MCF 10A (cell line): ENCODE data around the gene FGF21. TPM values are rescaled to one million over a fixed set of nuclear protein-coding genes. Genes with fewer than 3 reads are reported as not detected.

Experiments
- BruUV-seq: library from RNA; stranded (reverse); fragments of 400-500 nt; replicated peaks from 2 replicates; lab custom pipeline; 2021; lab: Mats Ljungman, UMichigan
- CTCF ChIA-PET: fragments of 300-600 bp; sonication (Branson Sonifier 250); formaldehyde crosslinking; extraction: SDS; loops from one replicate; lab custom pipeline; 2021; ENCODE audit warnings: antibody characterized with exemption, inconsistent platforms; lab: Yijun Ruan, JAX
- POLR2A ChIA-PET: fragments of 300-600, 350-650 bp; sonication (Branson Sonifier 250); formaldehyde crosslinking; extraction: SDS; loops from one replicate; lab custom pipeline; 2020; ENCODE audit warnings: antibody characterized with exemption, inconsistent platforms; lab: Yijun Ruan, JAX
- DNase-seq: peaks from one replicate; pipeline ENCODE4 v3.0.0-alpha.2; 2018; ENCODE audit not compliant: unreplicated experiment
- H3K27ac Mint-ChIP-seq: one replicate; pipeline ENCODE4 v1.8.0; 2022; ENCODE audit warnings: mild to moderate bottlenecking, low read depth, mixed read lengths; ENCODE audit not compliant: unreplicated experiment
- H3K27me3 Mint-ChIP-seq: one replicate; pipeline ENCODE4 v1.8.0; 2022; ENCODE audit warnings: mixed read lengths; ENCODE audit not compliant: insufficient read depth, unreplicated experiment
- H3K36me3 Mint-ChIP-seq: one replicate; pipeline ENCODE4 v1.8.0; 2022; ENCODE audit warnings: mild to moderate bottlenecking, moderate library complexity, mixed read lengths; ENCODE audit not compliant: insufficient read depth, unreplicated experiment
- H3K4me1 Mint-ChIP-seq: one replicate; pipeline ENCODE4 v1.8.0; 2022; ENCODE audit warnings: mixed read lengths; ENCODE audit not compliant: insufficient read depth, unreplicated experiment
- H3K4me3 Mint-ChIP-seq: one replicate; pipeline ENCODE4 v1.8.0; 2022; ENCODE audit warnings: mild to moderate bottlenecking, moderate library complexity, mixed read lengths; ENCODE audit not compliant: unreplicated experiment
- H3K9me3 Mint-ChIP-seq: one replicate; pipeline ENCODE4 v1.8.0; 2022; ENCODE audit warnings: mixed read lengths; ENCODE audit not compliant: unreplicated experiment
- CTCF ChIP-seq: fragments of 200-600 bp; IDR thresholded peaks from one replicate; pipeline ENCODE4 v1.8.0; 2022; ENCODE audit warnings: antibody characterized with exemption, mild to moderate bottlenecking; ENCODE audit not compliant: unreplicated experiment
- intact Hi-C: fragments of 100-400 bp; cut with micrococcal nuclease; formaldehyde crosslinking; loops from 2 replicates; pipeline ENCODE4 v1.14.1; 2022
- total RNA-seq: library from RNA; stranded (reverse); gene quantifications from 2 replicates; pipeline ENCODE4 v1.2.3, GENCODE V29; 2022

Gene FGF21
- total RNA-seq, 1 experiment from 2014 or later, result 0.93 TPM

DNA sequence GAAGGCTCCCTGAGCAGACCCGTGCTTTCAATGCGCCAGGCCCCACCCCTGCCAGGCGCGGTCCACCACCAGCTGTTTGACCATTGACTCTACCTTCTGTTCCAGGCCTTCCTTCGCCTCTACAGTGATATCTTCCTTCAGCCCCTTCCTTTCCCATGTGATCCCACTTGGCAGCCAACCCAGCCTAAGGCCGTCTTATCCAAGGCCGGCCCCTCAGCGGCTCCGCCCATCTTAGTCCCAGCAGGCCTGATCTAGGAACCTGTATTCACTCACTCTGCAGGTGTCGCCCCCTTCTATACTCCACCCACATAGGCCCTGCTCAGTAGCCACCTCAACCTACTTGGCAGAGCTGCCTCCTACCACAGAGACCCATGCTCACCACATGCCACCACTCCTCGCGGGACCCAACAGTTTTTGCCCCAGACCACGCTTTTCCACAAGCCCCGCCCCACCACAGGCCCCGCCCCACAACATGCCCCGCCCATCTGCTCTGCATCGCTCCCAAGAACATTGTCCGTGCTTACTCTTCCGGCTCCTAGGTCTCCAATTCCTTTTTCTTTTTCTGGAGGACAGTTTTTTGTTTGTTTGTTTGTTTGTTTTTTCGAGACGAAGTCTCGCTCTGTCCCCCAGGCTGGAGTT lies 17.8 kb upstream of the FGF21 start:
- no peak for DNase-seq
- Mint-ChIP-seq H3K27ac (no peak overlapping the region), H3K4me3 (no peak overlapping the region), H3K9me3 (no peaks in the 10 kb centered on the region), H3K27me3 (peaks cover 6% of the 10 kb centered on the region), H3K36me3 (no peaks in the 10 kb centered on the region), H3K4me1 (peaks cover 4% of the 10 kb centered on the region)
- TF ChIP-seq CTCF, result no peak
- no TSS peak for BruUV-seq
- intact Hi-C loops, result no loop called here
- CTCF ChIA-PET, result interaction anchor here (0.6 to 0.7 kb wide), 2 partner anchors 14 to 20 kb away, joined by 3 to 4 read pairs; no protein-coding TSS in a partner anchor
- POLR2A ChIA-PET, result interaction anchor here (1.0 to 1.8 kb wide), 3 partner anchors 10 to 159 kb away, joined by 3 to 6 read pairs (median 4); no protein-coding TSS in a partner anchor

DNA sequence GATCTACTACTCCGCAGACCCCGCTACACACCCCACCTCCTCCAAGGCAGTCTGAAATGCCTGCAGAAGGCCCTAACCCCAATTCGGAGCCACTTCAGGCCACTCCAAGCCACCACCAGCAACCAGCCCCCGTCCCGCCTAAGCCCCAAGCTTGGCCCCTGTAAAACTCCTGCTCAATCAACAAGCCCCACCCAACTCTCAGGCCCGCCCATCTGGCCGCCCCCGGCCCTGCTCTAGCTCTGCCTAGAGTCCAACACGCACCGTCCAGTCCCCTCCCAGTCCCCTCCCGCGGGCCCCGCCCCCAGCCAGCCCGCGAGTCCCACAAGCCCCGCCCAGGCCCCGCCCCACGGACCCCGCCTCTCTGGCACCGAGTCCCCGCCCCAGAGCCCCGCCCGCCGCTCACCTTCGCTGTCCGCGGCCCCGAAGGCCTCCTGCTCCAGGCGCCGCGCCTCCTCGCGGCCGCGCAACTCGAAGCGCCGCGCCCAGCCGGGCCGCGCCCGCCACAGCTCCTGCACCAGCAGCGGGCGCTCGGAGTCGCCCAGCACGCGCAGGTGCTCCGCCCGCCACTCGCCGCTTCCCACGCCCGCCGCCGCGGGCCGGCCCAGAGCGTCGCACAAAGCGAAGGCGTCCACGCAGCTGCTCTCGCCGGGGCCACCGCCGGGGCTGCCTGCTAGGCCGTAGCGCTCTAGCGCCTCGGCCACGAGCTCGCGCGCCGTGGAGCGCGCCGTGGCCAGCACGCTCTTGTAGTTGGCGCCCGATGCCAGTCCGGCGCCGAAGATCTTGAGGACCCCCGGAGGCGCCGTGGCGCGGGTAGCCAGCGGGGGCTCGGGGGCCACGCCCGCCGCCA lies 16.5 kb upstream of the FGF21 start:
- Mint-ChIP-seq H3K36me3 (no peaks in the 10 kb centered on the region), H3K4me1 (peaks cover 4% of the 10 kb centered on the region), H3K27me3 (no peaks in the 10 kb centered on the region), H3K9me3 (no peaks in the 10 kb centered on the region), H3K27ac (no peak overlapping the region), H3K4me3 (peak overlapping the region; percentile 66)
- no TSS peak for BruUV-seq
- intact Hi-C loops, result loop anchor here (1.0 kb wide), 2 partner anchors 63 to 92 kb away; partner anchors contain the start of gene CA11
- TF ChIP-seq CTCF, result peak; percentile 44
- CTCF ChIA-PET, result interaction anchor here (0.6 to 1.7 kb wide), 19 partner anchors 10 to 1227 kb away, joined by 3 to 9 read pairs (median 3); partner anchors contain the start of gene CA11
- POLR2A ChIA-PET, result interaction anchor here (0.9 to 2.2 kb wide), 10 partner anchors 12 to 158 kb away, joined by 3 to 10 read pairs (median 4); no protein-coding TSS in a partner anchor
- DNase-seq, result peak; percentile 93

GRCh38 chr19:48739404-48740163 lies 15.7 kb upstream of the FGF21 start:
- no peak for DNase-seq
- intact Hi-C loops, result loop anchor here (1.0 kb wide), 1 partner anchor 64 kb away; no protein-coding TSS in a partner anchor
- CTCF ChIA-PET, result interaction anchor here (0.6 to 1.7 kb wide), 20 partner anchors 12 to 1226 kb away, joined by 3 to 9 read pairs (median 3); partner anchors contain the start of gene CA11
- Mint-ChIP-seq H3K4me3 (peak overlapping the region; percentile 33), H3K27ac (no peak overlapping the region), H3K27me3 (no peaks in the 10 kb centered on the region), H3K36me3 (no peaks in the 10 kb centered on the region), H3K9me3 (no peaks in the 10 kb centered on the region), H3K4me1 (peaks cover 4% of the 10 kb centered on the region)
- BruUV-seq, result no TSS peak
- POLR2A ChIA-PET, result interaction anchor here (0.8 to 2.2 kb wide), 7 partner anchors 12 to 105 kb away, joined by 3 to 10 read pairs (median 4); no protein-coding TSS in a partner anchor
- TF ChIP-seq CTCF, result no peak
